HEK293 (cell line): Measurements from ENCODE around the gene CCR9.

ENCODE experiments used
- CTCF ChIA-PET: fragments of 350-600 bp; formaldehyde crosslinking; extraction: SDS; loops from one replicate; lab custom pipeline; 2021; ENCODE audit warnings: antibody characterized with exemption; lab: Yijun Ruan, JAX
- POLR2A ChIA-PET: fragments of 300-600 bp; formaldehyde crosslinking; extraction: SDS; loops from one replicate; lab custom pipeline; 2020; ENCODE audit warnings: antibody characterized with exemption, inconsistent platforms; lab: Yijun Ruan, JAX
- H3K27ac ChIP-seq: fragments of 200-500 bp; sonication (Bioruptor generic); 2 replicates; pipeline ENCODE4 v1.5.1; 2014; ENCODE audit warnings: low read depth, low read length, control low read depth, inconsistent platforms; ENCODE audit errors: extremely low read depth
- H3K36me3 ChIP-seq, 2 experiments: fragments of 200-500 bp in 1 of 2; sonication (Bioruptor generic) in 1 of 2; 1 replicate in 1 of 2; 2 replicates in 1 of 2; pipeline ENCODE4 v1.5.1; 2014 to 2017; ENCODE audit warnings: inconsistent platforms in 2 of 2, low read length in 2 of 2; ENCODE audit not compliant: control insufficient read depth in 2 of 2, insufficient read depth in 1 of 2
- H3K4me1 ChIP-seq: fragments of 200-500 bp; sonication (Bioruptor generic); 2 replicates; pipeline ENCODE4 v1.5.1; 2014; ENCODE audit warnings: mild to moderate bottlenecking, low read length, inconsistent platforms; ENCODE audit not compliant: control insufficient read depth, insufficient read depth
- H3K4me3 ChIP-seq: 2 replicates; pipeline ENCODE4 v1.5.1; 2011; ENCODE audit warnings: low read depth, mild to moderate bottlenecking, control low read depth, low read length, moderate library complexity
- H3K9me3 ChIP-seq: fragments of 200-500 bp; sonication (Bioruptor generic); 2 replicates; pipeline ENCODE4 v1.5.1; 2014; ENCODE audit warnings: low read depth, low read length, inconsistent platforms; ENCODE audit not compliant: control insufficient read depth, insufficient read depth
- ELK4 ChIP-seq: IDR thresholded peaks from 2 replicates; pipeline ENCODE4 v1.6.1; 2011; ENCODE audit warnings: mild to moderate bottlenecking, low read depth, low read length, borderline replicate concordance
- IKZF3 ChIP-seq: fragments of 450-650 bp; IDR thresholded peaks from 2 replicates; pipeline ENCODE4 v1.5.0; 2018; ENCODE audit warnings: missing biosample characterization, mild to moderate bottlenecking, missing genetic modification characterization, moderate library complexity
- OSR2 ChIP-seq: fragments of 450-650 bp; formaldehyde crosslinking; IDR thresholded peaks from 2 replicates; pipeline ENCODE4 v1.5.1; 2016; ENCODE audit warnings: missing biosample characterization, missing genetic modification characterization
- PRDM1 ChIP-seq: fragments of 450-650 bp; formaldehyde crosslinking; IDR thresholded peaks from 2 replicates; pipeline ENCODE4; 2016; ENCODE audit warnings: missing biosample characterization, missing genetic modification characterization
- TRIM28 ChIP-seq: IDR thresholded peaks from 2 replicates; pipeline ENCODE4 v1.6.1; 2011; ENCODE audit warnings: low read length, control low read depth, borderline replicate concordance
- WT1 ChIP-seq: fragments of 450-650 bp; formaldehyde crosslinking; IDR thresholded peaks from 2 replicates; pipeline ENCODE4 v1.5.1; 2016; ENCODE audit warnings: missing biosample characterization, missing genetic modification characterization
- ZBTB20 ChIP-seq: fragments of 450-650 bp; formaldehyde crosslinking; IDR thresholded peaks from 2 replicates; pipeline ENCODE4 v1.5.1; 2016; ENCODE audit warnings: missing biosample characterization, missing genetic modification characterization
- ZBTB7A ChIP-seq: fragments of 450-650 bp; formaldehyde crosslinking; IDR thresholded peaks from 2 replicates; pipeline ENCODE4 v1.5.1; 2016; ENCODE audit warnings: low read depth, missing biosample characterization, missing genetic modification characterization
- ZIC2 ChIP-seq: fragments of 450-650 bp; formaldehyde crosslinking; IDR thresholded peaks from 2 replicates; pipeline ENCODE4 v1.5.1; 2016; ENCODE audit warnings: missing biosample characterization, missing genetic modification characterization
- ZNF121 ChIP-seq: fragments of 450-650 bp; formaldehyde crosslinking; IDR thresholded peaks from 2 replicates; pipeline ENCODE4 v1.5.1; 2016; ENCODE audit warnings: missing biosample characterization, missing genetic modification characterization
- ZNF138 ChIP-seq: fragments of 450-650 bp; formaldehyde crosslinking; IDR thresholded peaks from 2 replicates; pipeline ENCODE4 v1.5.1; 2016; ENCODE audit warnings: missing biosample characterization, missing genetic modification characterization, borderline replicate concordance
- ZNF175 ChIP-seq: fragments of 450-650 bp; formaldehyde crosslinking; IDR thresholded peaks from 2 replicates; pipeline ENCODE4 v1.5.1; 2016; ENCODE audit warnings: missing biosample characterization, missing genetic modification characterization
- ZNF19 ChIP-seq: fragments of 450-650 bp; formaldehyde crosslinking; IDR thresholded peaks from 2 replicates; pipeline ENCODE4; 2016; ENCODE audit warnings: missing biosample characterization, missing genetic modification characterization, low read depth
- ZNF211 ChIP-seq: fragments of 450-650 bp; formaldehyde crosslinking; IDR thresholded peaks from 2 replicates; pipeline ENCODE4 v1.5.1; 2016; ENCODE audit warnings: low read depth, missing biosample characterization, missing genetic modification characterization
- ZNF24 ChIP-seq: fragments of 450-650 bp; formaldehyde crosslinking; IDR thresholded peaks from 2 replicates; pipeline ENCODE4 v1.5.1; 2016; ENCODE audit warnings: missing biosample characterization, missing genetic modification characterization
- ZNF280C ChIP-seq: fragments of 450-650 bp; formaldehyde crosslinking; IDR thresholded peaks from 2 replicates; pipeline ENCODE4 v1.5.1; 2016; ENCODE audit warnings: missing biosample characterization, missing genetic modification characterization
- ZNF354C ChIP-seq: fragments of 450-650 bp; formaldehyde crosslinking; IDR thresholded peaks from 2 replicates; pipeline ENCODE4 v1.5.1; 2016; ENCODE audit warnings: missing biosample characterization, missing genetic modification characterization, low read depth, borderline replicate concordance
- ZNF571 ChIP-seq: fragments of 450-650 bp; formaldehyde crosslinking; IDR thresholded peaks from 2 replicates; pipeline ENCODE4 v1.5.0; 2017; ENCODE audit warnings: missing biosample characterization, missing genetic modification characterization
- ZNF585B ChIP-seq: fragments of 450-650 bp; formaldehyde crosslinking; IDR thresholded peaks from 2 replicates; pipeline ENCODE4 v1.5.1; 2016; ENCODE audit warnings: missing biosample characterization, missing genetic modification characterization
- ZNF626 ChIP-seq: fragments of 450-650 bp; sonication (Bioruptor Pico); formaldehyde crosslinking; IDR thresholded peaks from 2 replicates; pipeline ENCODE4 v1.5.1; 2018; ENCODE audit warnings: missing biosample characterization, missing genetic modification characterization, inconsistent platforms
- ZNF837 ChIP-seq: fragments of 450-650 bp; formaldehyde crosslinking; IDR thresholded peaks from 2 replicates; pipeline ENCODE4 v1.5.1; 2016; ENCODE audit warnings: missing biosample characterization, missing genetic modification characterization
- TF ChIP-seq, protein P1 (sequence below): sonication (generic); formaldehyde crosslinking; IDR thresholded peaks from 2 replicates; pipeline ENCODE4 v1.8.1; 2022; ENCODE audit warnings: mild to moderate bottlenecking, moderate library complexity, missing genetic modification reagents

Gene CCR9

DNA sequence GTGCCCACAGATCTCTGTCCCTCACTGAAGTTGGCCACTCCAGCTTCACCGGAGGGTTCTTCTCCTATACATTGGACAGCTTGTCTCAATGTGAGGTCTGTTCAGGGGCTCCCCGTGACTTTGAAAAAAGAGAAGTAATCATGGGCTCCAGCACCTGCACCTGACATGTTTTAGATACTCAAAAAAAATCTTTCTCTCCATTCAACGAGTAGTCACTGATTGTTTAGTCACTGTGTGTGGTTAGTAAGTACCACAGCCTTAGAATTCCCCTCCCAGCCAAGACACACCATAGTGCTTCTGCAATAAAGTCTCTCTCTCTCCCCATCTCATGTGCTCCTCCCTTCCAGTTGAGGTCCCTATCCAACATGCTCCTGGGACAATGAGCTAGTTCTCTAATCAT is 18.6 kb downstream of the CCR9 start:
- ChIA-PET POLR2A (no interaction called here), CTCF (interaction anchor here (0.7 to 1.0 kb wide), 2 partner anchors 19 to 394 kb away, joined by 3 to 4 read pairs; partner anchors contain the start of gene CCR9)
- Histone ChIP-seq H3K4me1 (no peaks in the 10 kb centered on the region), H3K27ac (no peak overlapping the region), H3K36me3 (no peaks in the 10 kb centered on the region), H3K4me3 (no peak overlapping the region), H3K9me3 (no peaks in the 10 kb centered on the region)
- TF ChIP-seq ZNF837 (no peak), ZNF585B (no peak), TRIM28 (no peak), ZIC2 (no peak), ZNF138 (tag by site-specific recombination) (no peak)

DNA sequence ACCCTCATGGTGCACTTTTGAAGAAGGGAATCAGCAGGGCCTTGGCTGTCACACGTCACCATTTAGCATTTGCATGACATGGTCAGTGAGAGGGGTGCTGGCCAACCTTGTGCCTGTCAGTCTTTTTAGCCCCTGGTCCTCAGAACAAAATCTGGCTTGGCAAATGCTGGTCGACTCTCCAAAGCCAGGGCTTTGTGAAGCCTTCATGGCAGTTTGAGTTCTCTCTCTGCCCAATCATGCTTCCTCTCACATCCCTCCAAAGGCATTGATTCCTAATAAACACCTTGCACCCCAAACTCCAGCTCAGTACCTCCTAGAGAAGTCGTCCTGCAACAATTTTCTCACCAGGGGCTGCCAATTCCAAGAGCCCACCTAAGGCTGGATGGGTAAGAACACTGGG is 19.4 kb downstream of the CCR9 start:
- Histone ChIP-seq H3K4me1 (no peaks in the 10 kb centered on the region), H3K27ac (no peak overlapping the region), H3K9me3 (no peaks in the 10 kb centered on the region), H3K4me3 (no peak overlapping the region), H3K36me3 (no peaks in the 10 kb centered on the region)
- ChIA-PET POLR2A (no interaction called here), CTCF (no interaction called here)
- no peak for TF ChIP-seq ZNF175 (tag by site-specific recombination)
- no peak for TF ChIP-seq ZNF138 (tag by site-specific recombination)

- Histone ChIP-seq H3K9me3 (no peaks in the 10 kb centered on the region), H3K4me3 (no peak overlapping the region), H3K36me3 (no peaks in the 10 kb centered on the region), H3K27ac (no peak overlapping the region), H3K4me1 (no peaks in the 10 kb centered on the region)
- ChIA-PET POLR2A (no interaction called here), CTCF (no interaction called here)
- no peak for TF ChIP-seq WT1 (tag by site-specific recombination)
- no peak for TF ChIP-seq ZNF626 (tag by site-specific recombination)
Observed at GRCh38 chr3:45906681-45907407, 20.5 kb downstream of the CCR9 start.

DNA sequence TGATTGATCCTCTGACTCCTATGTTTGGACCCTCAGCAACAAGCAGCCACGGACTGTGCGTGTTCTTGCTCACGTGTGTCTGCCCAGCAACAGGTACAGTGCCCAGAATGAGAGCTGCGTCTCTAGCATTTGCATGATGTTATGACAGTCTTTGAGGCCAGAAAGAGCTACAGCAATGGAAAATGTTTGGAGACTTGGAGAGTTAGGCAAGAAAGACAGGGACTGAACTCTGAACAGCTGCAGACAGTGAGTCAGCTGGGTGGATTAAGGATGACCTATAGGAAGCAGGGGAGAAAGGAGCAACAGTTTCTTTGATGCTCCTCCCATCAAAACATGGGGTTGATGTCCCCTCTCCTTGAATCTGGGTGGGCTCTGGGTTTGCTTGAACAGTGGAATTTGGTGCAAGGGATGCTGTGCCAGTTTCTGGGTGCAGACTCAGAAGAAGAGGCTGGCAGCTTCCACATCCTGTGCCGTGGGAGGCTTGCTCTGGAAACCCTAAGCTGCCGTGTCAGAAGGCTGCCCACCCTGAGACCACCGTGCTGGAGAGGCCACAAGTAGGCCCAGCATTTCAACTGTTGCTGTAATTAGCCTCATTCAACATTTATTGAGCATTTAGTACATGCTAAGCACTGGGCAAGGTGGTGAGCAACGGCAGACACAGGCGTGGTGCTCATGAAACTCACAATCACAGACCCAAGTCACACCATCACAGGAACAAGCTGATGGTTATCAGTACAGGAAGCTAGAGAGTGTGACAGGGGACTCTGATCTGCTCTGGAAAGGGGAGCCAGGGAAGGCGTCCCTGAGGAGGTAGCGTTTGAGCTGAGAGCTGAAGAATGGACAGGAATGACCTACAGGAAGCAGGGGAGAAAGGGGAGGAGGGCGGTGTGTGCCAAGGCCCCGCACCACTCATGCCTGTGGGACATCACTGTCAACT is 21.7 kb downstream of the CCR9 start:
- ChIA-PET CTCF (interaction anchor here (0.7 to 1.0 kb wide), 2 partner anchors 11 to 224 kb away, joined by 3 read pairs; no protein-coding TSS in a partner anchor), POLR2A (no interaction called here)
- TF ChIP-seq ZNF571 (tag by site-specific recombination) (no peak), ELK4 (no peak), ZNF24 (tag by site-specific recombination) (no peak), ZNF121 (tag by site-specific recombination) (no peak), OSR2 (tag by site-specific recombination) (no peak), ZBTB20 (tag by site-specific recombination) (no peak), ZBTB7A (tag by site-specific recombination) (no peak), IKZF3 (tag by site-specific recombination) (no peak), ZNF354C (tag by site-specific recombination) (no peak), ZNF211 (tag by site-specific recombination) (no peak), ZNF19 (no peak), ZNF280C (tag by site-specific recombination) (no peak), PRDM1 (tag by site-specific recombination) (no peak)
- TF ChIP-seq, protein P1, sequence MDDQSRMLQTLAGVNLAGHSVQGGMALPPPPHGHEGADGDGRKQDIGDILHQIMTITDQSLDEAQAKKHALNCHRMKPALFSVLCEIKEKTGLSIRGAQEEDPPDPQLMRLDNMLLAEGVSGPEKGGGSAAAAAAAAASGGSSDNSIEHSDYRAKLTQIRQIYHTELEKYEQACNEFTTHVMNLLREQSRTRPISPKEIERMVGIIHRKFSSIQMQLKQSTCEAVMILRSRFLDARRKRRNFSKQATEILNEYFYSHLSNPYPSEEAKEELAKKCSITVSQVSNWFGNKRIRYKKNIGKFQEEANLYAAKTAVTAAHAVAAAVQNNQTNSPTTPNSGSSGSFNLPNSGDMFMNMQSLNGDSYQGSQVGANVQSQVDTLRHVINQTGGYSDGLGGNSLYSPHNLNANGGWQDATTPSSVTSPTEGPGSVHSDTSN = no peak
- H3K36me3 ChIP-seq = no peaks in the 10 kb centered on the region
- no peak overlapping the region for H3K27ac ChIP-seq
- no peaks in the 10 kb centered on the region for H3K4me1 ChIP-seq
- no peaks in the 10 kb centered on the region for H3K9me3 ChIP-seq
- no peak overlapping the region for H3K4me3 ChIP-seq
